ENCODE measurements around the gene TLK1.

Gene TLK1

GRCh38 chr2:170965446-170966225 is 195.1 kb downstream of the TLK1 start:
- TF ChIP-seq CTCF (IDR thresholded peaks at IDR 0.05), result no peak
- Histone ChIP-seq H3K36me3 (ENCODE audit: control insufficient read depth, insufficient read depth, low read length) (no peaks in the 10 kb centered on the region), H3K9ac (no peak overlapping the region), H3K4me1 (no peaks in the 10 kb centered on the region), H3K4me3 (ENCODE audit: low read depth, low read length) (no peak overlapping the region), H3K27me3 (ENCODE audit: control insufficient read depth, insufficient read depth, low read length) (no peaks in the 10 kb centered on the region), H3K4me2 (ENCODE audit: low read length) (no peak overlapping the region), H3K9me3 (ENCODE audit: control insufficient read depth, low read length) (no peaks in the 10 kb centered on the region), H3K79me2 (no peaks in the 10 kb centered on the region), H3K27ac (no peak overlapping the region), H2AFZ (no peak overlapping the region)

- no peaks in the 10 kb centered on the region for H3K36me3 ChIP-seq (ENCODE audit: control insufficient read depth, insufficient read depth, low read length)
- H3K27me3 ChIP-seq (ENCODE audit: control insufficient read depth, insufficient read depth, low read length), result no peaks in the 10 kb centered on the region
- no peak overlapping the region for H3K4me3 ChIP-seq (ENCODE audit: low read depth, low read length)
- H2AFZ ChIP-seq, result no peak overlapping the region
- no peaks in the 10 kb centered on the region for H3K4me1 ChIP-seq
- no peak overlapping the region for H3K9ac ChIP-seq
- no peak for TF ChIP-seq CTCF (IDR thresholded peaks at IDR 0.05)
- H3K9me3 ChIP-seq (ENCODE audit: control insufficient read depth, low read length), result no peaks in the 10 kb centered on the region
- H3K79me2 ChIP-seq, result no peaks in the 10 kb centered on the region
- H3K27ac ChIP-seq, result no peak overlapping the region
- no peak overlapping the region for H3K4me2 ChIP-seq (ENCODE audit: low read length)
These were observed 197.3 kb downstream of the TLK1 start for GRCh38 chr2:170963386-170963785.

- no peak overlapping the region for H3K4me2 ChIP-seq (ENCODE audit: low read length)
- H3K4me3 ChIP-seq (ENCODE audit: low read depth, low read length), result no peak overlapping the region
- no peaks in the 10 kb centered on the region for H3K9me3 ChIP-seq (ENCODE audit: control insufficient read depth, low read length)
- TF ChIP-seq CTCF (IDR thresholded peaks at IDR 0.05), result no peak
- no peaks in the 10 kb centered on the region for H3K36me3 ChIP-seq (ENCODE audit: control insufficient read depth, insufficient read depth, low read length)
- no peaks in the 10 kb centered on the region for H3K27me3 ChIP-seq (ENCODE audit: control insufficient read depth, insufficient read depth, low read length)
- H2AFZ ChIP-seq, result no peak overlapping the region
- no peaks in the 10 kb centered on the region for H3K4me1 ChIP-seq
- H3K79me2 ChIP-seq, result peaks cover 15% of the 10 kb centered on the region
- H3K9ac ChIP-seq, result no peak overlapping the region
- no peak overlapping the region for H3K27ac ChIP-seq
These were observed 206.8 kb downstream of the TLK1 start for GRCh38 chr2:170953941-170954340.

GRCh38 chr2:170950221-170950761 is 210.4 kb downstream of the TLK1 start:
- no peak overlapping the region for H3K27ac ChIP-seq
- H3K9me3 ChIP-seq (ENCODE audit: control insufficient read depth, low read length), result no peaks in the 10 kb centered on the region
- TF ChIP-seq CTCF (IDR thresholded peaks at IDR 0.05), result no peak
- H3K79me2 ChIP-seq, result peaks cover 30% of the 10 kb centered on the region
- no peaks in the 10 kb centered on the region for H3K4me1 ChIP-seq
- H3K27me3 ChIP-seq (ENCODE audit: control insufficient read depth, insufficient read depth, low read length), result no peaks in the 10 kb centered on the region
- no peak overlapping the region for H3K9ac ChIP-seq
- no peak overlapping the region for H3K4me3 ChIP-seq (ENCODE audit: low read depth, low read length)
- no peak overlapping the region for H2AFZ ChIP-seq
- H3K4me2 ChIP-seq (ENCODE audit: low read length), result no peak overlapping the region
- H3K36me3 ChIP-seq (ENCODE audit: control insufficient read depth, insufficient read depth, low read length), result no peaks in the 10 kb centered on the region

GRCh38 chr2:170949415-170949814 is 211.3 kb downstream of the TLK1 start:
- TF ChIP-seq CTCF (IDR thresholded peaks at IDR 0.05), result no peak
- Histone ChIP-seq H3K79me2 (peaks cover 28% of the 10 kb centered on the region), H3K4me2 (ENCODE audit: low read length) (no peak overlapping the region), H3K4me1 (peaks cover 5% of the 10 kb centered on the region), H3K27me3 (ENCODE audit: control insufficient read depth, insufficient read depth, low read length) (no peaks in the 10 kb centered on the region), H2AFZ (no peak overlapping the region), H3K27ac (no peak overlapping the region), H3K4me3 (ENCODE audit: low read depth, low read length) (no peak overlapping the region), H3K36me3 (ENCODE audit: control insufficient read depth, insufficient read depth, low read length) (no peaks in the 10 kb centered on the region), H3K9me3 (ENCODE audit: control insufficient read depth, low read length) (no peaks in the 10 kb centered on the region), H3K9ac (no peak overlapping the region)
